Loucy (cell line): ENCODE data around the gene BANP.

Source experiments
- H2AFZ ChIP-seq: fragments of 200-600 bp; sonication (generic); 2 replicates; pipeline ENCODE4 v1.6.0; 2016; ENCODE audit warnings: antibody characterized with exemption, mild to moderate bottlenecking, low read length, moderate library complexity
- H3F3A ChIP-seq: fragments of 200-600 bp; 2 replicates; pipeline ENCODE4 v1.6.0; 2016; ENCODE audit warnings: antibody characterized with exemption, low read depth, mild to moderate bottlenecking
- H3K27me3 ChIP-seq: fragments of 200-600 bp; sonication (generic); 2 replicates; pipeline ENCODE4 v1.6.1; 2014; ENCODE audit warnings: low read length, mild to moderate bottlenecking; ENCODE audit not compliant: insufficient read depth, poor library complexity, severe bottlenecking
- H3K36me3 ChIP-seq: fragments of 200-600 bp; sonication (generic); 2 replicates; pipeline ENCODE4 v1.6.1; 2016; ENCODE audit warnings: low read length; ENCODE audit not compliant: insufficient read depth
- H3K4me1 ChIP-seq: fragments of 200-600 bp; sonication (generic); 2 replicates; pipeline ENCODE4 v1.5.1; 2014; ENCODE audit warnings: low read length, mild to moderate bottlenecking; ENCODE audit not compliant: insufficient read depth, poor library complexity, severe bottlenecking
- H3K4me2 ChIP-seq: fragments of 200-600 bp; sonication (generic); 2 replicates; pipeline ENCODE4 v1.6.0; 2014; ENCODE audit warnings: antibody characterized with exemption, low read length, low read depth, mild to moderate bottlenecking; ENCODE audit not compliant: poor library complexity, severe bottlenecking
- H3K4me3 ChIP-seq: fragments of 200-600 bp; sonication (generic); 2 replicates; pipeline ENCODE4 v1.5.1; 2014; ENCODE audit warnings: low read length, mild to moderate bottlenecking, mixed read lengths; ENCODE audit not compliant: poor library complexity, severe bottlenecking
- H3K79me2 ChIP-seq: fragments of 200-600 bp; sonication (generic); 2 replicates; pipeline ENCODE4 v1.6.1; 2014; ENCODE audit warnings: low read length; ENCODE audit not compliant: insufficient read depth
- H3K9ac ChIP-seq: fragments of 200-600 bp; sonication (generic); 2 replicates; pipeline ENCODE4 v1.6.0; 2014; ENCODE audit warnings: mild to moderate bottlenecking, low read depth, low read length, moderate library complexity; ENCODE audit not compliant: poor library complexity, severe bottlenecking
- H3K9me2 ChIP-seq: fragments of 200-600 bp; sonication (generic); replicated peaks from 2 replicates; pipeline ENCODE4 v1.6.1; 2016; ENCODE audit warnings: low read depth, low read length, mixed read lengths
- H3K9me3 ChIP-seq: fragments of 200-600 bp; sonication (generic); 2 replicates; pipeline ENCODE4 v1.6.1; 2014; ENCODE audit warnings: mild to moderate bottlenecking, antibody characterized with exemption, low read length, low read depth; ENCODE audit not compliant: insufficient read depth
- H4K20me1 ChIP-seq: fragments of 200-600 bp; sonication (generic); 2 replicates; pipeline ENCODE4 v1.6.0; 2014; ENCODE audit warnings: antibody characterized with exemption, low read length, mild to moderate bottlenecking; ENCODE audit not compliant: insufficient read depth, poor library complexity, severe bottlenecking
- EZH2phosphoT487 ChIP-seq: fragments of 200-600 bp; IDR thresholded peaks from 2 replicates; pipeline ENCODE4 v1.6.1; 2018; ENCODE audit warnings: antibody characterized with exemption, mild to moderate bottlenecking, moderate library complexity, borderline replicate concordance
- TF ChIP-seq, protein P1 (sequence below): fragments of 200-600 bp; sonication (generic); conservative IDR thresholded peaks from 2 replicates; pipeline ENCODE4 v1.5.1; 2014; ENCODE audit warnings: mild to moderate bottlenecking, antibody characterized with exemption, low read length

Gene BANP

DNA sequence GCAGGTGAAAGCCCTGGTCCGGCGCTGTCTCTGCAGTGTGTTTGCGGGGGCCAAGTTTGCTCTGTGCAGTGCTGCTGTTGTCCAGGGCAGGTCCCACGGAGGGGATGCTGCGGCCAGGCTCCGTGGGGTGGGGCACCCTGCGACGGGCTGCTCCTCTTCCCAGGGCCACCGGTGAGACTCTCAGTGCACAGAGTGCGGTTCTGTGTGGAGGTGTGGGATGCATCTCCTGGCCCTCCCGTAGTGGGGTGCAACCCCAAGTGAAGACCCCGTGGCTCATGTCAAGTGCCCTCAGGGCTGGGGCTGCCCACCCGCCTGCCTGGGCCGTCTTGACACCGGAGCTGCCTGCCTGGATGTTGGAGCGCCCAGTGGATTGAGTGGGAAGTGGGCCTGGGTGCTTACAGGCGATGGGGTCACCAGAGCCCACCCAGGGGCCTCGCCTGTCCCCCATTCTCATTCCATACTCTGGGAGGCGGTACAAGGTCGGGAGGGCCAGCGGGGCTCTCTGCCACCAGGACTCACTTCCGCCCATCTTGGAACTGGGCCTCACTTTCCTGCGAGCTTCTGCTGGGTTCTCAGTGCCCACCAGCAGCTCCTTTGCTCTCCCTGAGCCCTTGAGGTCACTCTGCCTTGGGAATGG is 119.9 kb downstream of the BANP start:
- peaks cover 6% of the 10 kb centered on the region; the same call in 1 of the 2 replicates for H3K36me3 ChIP-seq
- H3F3A ChIP-seq: no peaks in the 10 kb centered on the region

DNA sequence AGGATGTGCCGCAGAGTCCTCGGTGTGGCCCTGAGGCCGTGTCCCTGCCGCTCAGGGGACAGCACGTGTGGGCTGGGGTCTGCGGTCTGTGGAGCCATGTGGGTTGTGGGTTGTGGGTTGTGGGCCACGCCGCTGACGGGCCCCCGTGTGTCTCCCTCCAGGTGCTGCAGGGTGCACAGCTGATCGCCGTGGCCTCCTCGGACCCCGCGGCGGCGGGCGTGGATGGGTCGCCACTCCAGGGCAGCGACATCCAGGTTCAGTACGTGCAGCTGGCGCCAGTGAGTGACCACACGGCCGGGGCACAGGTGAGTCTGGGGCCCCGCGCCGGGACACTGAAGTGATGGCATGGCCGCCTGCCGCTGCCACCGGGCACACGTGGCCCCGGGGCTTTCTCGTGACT is 120.7 kb downstream of the BANP start:
- no peaks in the 10 kb centered on the region for H4K20me1 ChIP-seq
- no peaks in the 10 kb centered on the region for H3K27me3 ChIP-seq
- H3K4me2 ChIP-seq: no peak overlapping the region
- no peaks in the 10 kb centered on the region for H3K9me2 ChIP-seq
- H3F3A ChIP-seq: no peaks in the 10 kb centered on the region
- TF ChIP-seq, protein P1, sequence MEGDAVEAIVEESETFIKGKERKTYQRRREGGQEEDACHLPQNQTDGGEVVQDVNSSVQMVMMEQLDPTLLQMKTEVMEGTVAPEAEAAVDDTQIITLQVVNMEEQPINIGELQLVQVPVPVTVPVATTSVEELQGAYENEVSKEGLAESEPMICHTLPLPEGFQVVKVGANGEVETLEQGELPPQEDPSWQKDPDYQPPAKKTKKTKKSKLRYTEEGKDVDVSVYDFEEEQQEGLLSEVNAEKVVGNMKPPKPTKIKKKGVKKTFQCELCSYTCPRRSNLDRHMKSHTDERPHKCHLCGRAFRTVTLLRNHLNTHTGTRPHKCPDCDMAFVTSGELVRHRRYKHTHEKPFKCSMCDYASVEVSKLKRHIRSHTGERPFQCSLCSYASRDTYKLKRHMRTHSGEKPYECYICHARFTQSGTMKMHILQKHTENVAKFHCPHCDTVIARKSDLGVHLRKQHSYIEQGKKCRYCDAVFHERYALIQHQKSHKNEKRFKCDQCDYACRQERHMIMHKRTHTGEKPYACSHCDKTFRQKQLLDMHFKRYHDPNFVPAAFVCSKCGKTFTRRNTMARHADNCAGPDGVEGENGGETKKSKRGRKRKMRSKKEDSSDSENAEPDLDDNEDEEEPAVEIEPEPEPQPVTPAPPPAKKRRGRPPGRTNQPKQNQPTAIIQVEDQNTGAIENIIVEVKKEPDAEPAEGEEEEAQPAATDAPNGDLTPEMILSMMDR: no peak
- no peaks in the 10 kb centered on the region for H3K4me1 ChIP-seq
- no peak overlapping the region for H3K4me3 ChIP-seq
- H2AFZ ChIP-seq: no peak overlapping the region
- H3K9ac ChIP-seq: no peak overlapping the region
- no peaks in the 10 kb centered on the region for H3K79me2 ChIP-seq
- peaks cover 6% of the 10 kb centered on the region; the same call in 1 of the 2 replicates for H3K36me3 ChIP-seq
- no peaks in the 10 kb centered on the region for H3K9me3 ChIP-seq

More for the DNA sequence above, 119.9 kb downstream of the BANP start:
- H3K27me3 ChIP-seq: no peaks in the 10 kb centered on the region
- H4K20me1 ChIP-seq: no peaks in the 10 kb centered on the region
- H3K4me2 ChIP-seq: no peak overlapping the region
- TF ChIP-seq, protein P1: no peak
- no peak for TF ChIP-seq EZH2phosphoT487
- H3K9ac ChIP-seq: no peak overlapping the region
- no peaks in the 10 kb centered on the region for H3K9me3 ChIP-seq
- no peak overlapping the region for H3K4me3 ChIP-seq
- H2AFZ ChIP-seq: no peak overlapping the region
- H3K9me2 ChIP-seq: no peaks in the 10 kb centered on the region
- no peaks in the 10 kb centered on the region for H3K79me2 ChIP-seq
- no peaks in the 10 kb centered on the region for H3K4me1 ChIP-seq

DNA sequence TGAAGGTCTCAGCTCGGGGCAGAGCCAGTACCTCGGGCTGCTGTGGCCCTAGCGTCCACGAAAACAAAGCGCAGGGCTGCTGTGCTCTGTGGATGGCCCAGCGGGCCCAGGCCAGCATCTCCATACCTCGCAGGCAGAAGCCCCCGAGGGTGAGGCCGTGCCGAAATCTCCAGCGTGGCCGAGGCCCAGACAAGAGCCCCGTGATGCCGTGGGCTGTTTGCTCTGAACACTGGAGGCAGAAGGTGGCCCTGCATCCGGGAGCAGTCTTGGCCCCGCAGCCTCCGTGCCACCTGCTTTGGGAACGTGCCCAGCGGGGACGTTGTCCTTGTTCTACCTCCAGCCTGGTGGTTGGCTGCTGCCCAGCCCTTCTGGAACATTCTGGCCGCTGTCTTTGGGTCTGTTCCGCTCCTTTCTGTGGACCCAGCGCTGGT is 121.4 kb downstream of the BANP start:
- peaks cover 6% of the 10 kb centered on the region; the same call in 1 of the 2 replicates for H3K36me3 ChIP-seq
- no peak overlapping the region for H3K4me2 ChIP-seq

More for the DNA sequence above, 121.4 kb downstream of the BANP start:
- no peaks in the 10 kb centered on the region for H3K9me2 ChIP-seq
- H2AFZ ChIP-seq: no peak overlapping the region
- H3K4me1 ChIP-seq: no peaks in the 10 kb centered on the region
- no peaks in the 10 kb centered on the region for H3K79me2 ChIP-seq
- no peak for TF ChIP-seq EZH2phosphoT487
- TF ChIP-seq, protein P1: no peak
- H3K9me3 ChIP-seq: no peaks in the 10 kb centered on the region
- H3K27me3 ChIP-seq: no peaks in the 10 kb centered on the region
- no peak overlapping the region for H3K9ac ChIP-seq
- H4K20me1 ChIP-seq: no peaks in the 10 kb centered on the region
- no peak overlapping the region for H3K4me3 ChIP-seq
- H3F3A ChIP-seq: no peaks in the 10 kb centered on the region
